ENCODE measurements around the gene RAET1G.
"Not testable (repeated sequence)": the region's sequence is repeated elsewhere in the genome, so short reads cannot be mapped to it uniquely, and the experiment has no call there.

Gene RAET1G

GRCh38 chr6:149921361-149921760, 1.6 kb downstream of the RAET1G start:
- no peak for TF ChIP-seq CTCF (IDR thresholded peaks at IDR 0.05; ENCODE audit: insufficient read depth, missing control alignments)
- FAIRE-seq = no peak
- no peak for DNase-seq (ENCODE audit: insufficient read length, low spot score)

GRCh38 chr6:149919834-149920225, 3.1 kb downstream of the RAET1G start:
- TF ChIP-seq CTCF (IDR thresholded peaks at IDR 0.05; ENCODE audit: insufficient read depth, missing control alignments) = no peak
- DNase-seq (ENCODE audit: insufficient read length, low spot score) = no peak
- FAIRE-seq = no peak

- not testable (repeated sequence) for FAIRE-seq; DNase-seq (ENCODE audit: insufficient read length, low spot score)
Measured at GRCh38 chr6:149919126-149919833, 3.6 kb downstream of the RAET1G start.

GRCh38 chr6:149918151-149918905, 4.6 kb downstream of the RAET1G start:
- DNase-seq (ENCODE audit: insufficient read length, low spot score) (no peak), FAIRE-seq (no peak)
- TF ChIP-seq CTCF (IDR thresholded peaks at IDR 0.05; ENCODE audit: insufficient read depth, missing control alignments) = no peak

GRCh38 chr6:149917679-149918078, 5.2 kb downstream of the RAET1G start:
- FAIRE-seq = no peak
- no peak for TF ChIP-seq CTCF (IDR thresholded peaks at IDR 0.05; ENCODE audit: insufficient read depth, missing control alignments)

GRCh38 chr6:149915970-149916865, 6.7 kb downstream of the RAET1G start:
- DNase-seq (ENCODE audit: insufficient read length, low spot score) (no peak), FAIRE-seq (no peak)

More at GRCh38 chr6:149917679-149918078, 5.2 kb downstream of the RAET1G start:
- no peak for DNase-seq (ENCODE audit: insufficient read length, low spot score)

More at GRCh38 chr6:149915970-149916865, 6.7 kb downstream of the RAET1G start:
- TF ChIP-seq CTCF (IDR thresholded peaks at IDR 0.05; ENCODE audit: insufficient read depth, missing control alignments) = no peak
